Ovary (tissue), 9 donors: ENCODE results near the gene NR4A2. TPM values are rescaled to one million over a fixed set of nuclear protein-coding genes. Genes with fewer than 3 reads are reported as not detected.
A peak's percentile ranks its signal among the peaks of the same experiment; 100 is the strongest.

Experiments used
- DNase-seq, 5 donors: peaks; one replicate each; pipeline ENCODE4 v3.0.0-alpha.2; 2019 to 2020
- H3K27ac ChIP-seq, 2 donors: fragments of 200-600 bp; one replicate each; pipeline versions ENCODE4 v1.5.1 to v1.8.0; 2019 to 2022
- H3K27me3 ChIP-seq: fragments of 200-600 bp; one replicate; pipeline ENCODE4 v1.8.0; 2022
- H3K36me3 ChIP-seq: fragments of 200-600 bp; sonication (generic); one replicate; pipeline ENCODE4 v1.5.1; 2019
- H3K4me1 ChIP-seq: one replicate; pipeline ENCODE4 v1.8.1; 2013; ENCODE audit warnings: mild to moderate bottlenecking, moderate library complexity; ENCODE audit not compliant: insufficient read depth
- H3K4me3 ChIP-seq: fragments of 200-600 bp; sonication (generic); one replicate; pipeline ENCODE4 v1.5.1; 2017
- H3K9me3 ChIP-seq, 2 donors: fragments of 200-600 bp in 1 of 2; sonication (generic) in 1 of 2; one replicate each; pipeline versions ENCODE4 v1.5.1 to v1.8.1; 2013 to 2019; ENCODE audit warnings: mild to moderate bottlenecking in 1 of 2, moderate library complexity in 1 of 2
- EP300 ChIP-seq: sonication (generic); formaldehyde crosslinking; IDR thresholded peaks from one replicate; pipeline ENCODE4 v1.6.1; 2017; ENCODE audit warnings: antibody characterized with exemption
- POLR2A ChIP-seq: fragments of 450-650 bp; IDR thresholded peaks from one replicate; pipeline ENCODE4 v1.6.1; 2017; ENCODE audit warnings: antibody characterized with exemption, mild to moderate bottlenecking, moderate library complexity
- WGBS, 3 donors: extraction: QIAGEN DNeasy Blood & Tissue Kit in 1 of 3; methylation state at CpG; one replicate each; pipeline versions ENCODE4 v1.1.5 to v1.1.7; 2013 to 2017; 5-methylcytosine and 5-hydroxymethylcytosine counted together
- intact Hi-C, 4 donors: fragments of 100-400 bp; cut with DNase I; formaldehyde crosslinking; loops; one replicate each; pipeline versions ENCODE4 v1.11.0 to v1.15.1; 2022 to 2023
- polyA plus RNA-seq, 2 donors: library from polyadenylated mRNA; stranded (reverse); fragments of 200-250 nt in 1 of 2; fragments of 350-450 nt in 1 of 2; fragmentation: Illumina TruSeq in 1 of 2; extraction: RNeasy Lipid Tissue Mini Kit (QIAGEN cat#74804) in 1 of 2; gene quantifications; one replicate each; pipeline ENCODE4 v1.2.3, GENCODE V29; 2013 to 2014
- total RNA-seq, 7 donors: library from RNA; depleted of rRNA in 2 of 7; stranded (reverse); fragments of >200 nt in 2 of 7; fragmentation: NEBNext Ultra II Directional in 3 of 7; extraction: Animal tissue kit (Norgen Biotek cat#: 25700) in 3 of 7; gene quantifications; one replicate each; pipeline versions ENCODE4 v1.1.0 to v1.2.4, GENCODE V29; 2016 to 2023
- TF ChIP-seq, protein P1 (sequence below), 3 donors: fragments of 450-650 bp in 2 of 3; fragments of 200-600 bp in 1 of 3; IDR thresholded peaks; one replicate each; pipeline versions ENCODE4 v1.5.1 to v1.8.0; 2016 to 2022; ENCODE audit warnings: antibody characterized with exemption in 3 of 3, mild to moderate bottlenecking in 1 of 3
- donor health status: DM: no; HTN: no; CAD: no; lungs with moderate emphysema.
- donor health status: DM: no; HTN: no; CAD: no.
- donor health status: Bipolar disorder and iron deficiency.
- donor health status: DM: yes; HTN: yes; CAD: no.
- donor health status: DM: no; HTN: no; CAD: no.
- donor health status: DM: yes; HTN: yes; CAD: no.

The NR4A2 gene
- total and polyA plus RNA-seq, 9 donors: 4.4 to 259 (median 45.6) TPM

DNA sequence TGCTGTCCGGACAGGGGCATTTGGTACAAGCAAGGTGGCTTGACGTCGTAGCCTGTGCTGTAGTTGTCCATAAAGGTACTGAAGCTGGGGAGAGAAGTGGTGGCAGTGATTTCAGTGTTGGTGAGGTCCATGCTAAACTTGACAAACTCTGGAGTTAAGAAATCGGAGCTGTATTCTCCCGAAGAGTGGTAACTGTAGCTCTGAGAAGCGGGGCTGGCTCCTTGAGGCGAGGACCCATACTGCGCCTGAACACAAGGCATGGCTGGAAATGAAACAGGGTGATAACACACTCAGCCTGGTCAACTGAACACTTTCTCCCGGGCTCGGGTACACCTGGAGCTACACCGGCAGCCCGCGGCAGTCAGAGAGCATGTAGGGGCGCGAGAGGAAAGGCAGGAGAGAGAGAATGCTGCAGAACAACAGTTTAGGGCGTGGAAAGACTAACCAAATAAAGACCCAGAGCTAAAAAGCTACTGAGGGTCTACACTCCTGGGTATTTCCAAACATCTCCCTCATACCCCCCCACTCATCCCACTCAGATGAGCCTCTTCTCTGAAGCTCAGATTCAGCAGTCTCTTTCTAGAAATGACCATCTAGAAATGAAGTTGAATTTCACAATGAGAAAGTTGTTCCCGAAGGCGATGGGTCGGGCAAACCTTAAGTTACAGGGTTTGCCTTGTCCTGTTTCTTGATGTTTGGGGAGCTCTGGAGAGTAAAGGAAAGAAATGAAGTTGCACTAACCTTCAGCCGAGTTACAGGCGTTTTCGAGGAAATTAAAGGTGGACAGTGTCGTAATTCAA, 2.4 kb downstream of the NR4A2 start:
- DNase-seq: no peak
- no peaks in the 10 kb centered on the region for H3K27me3 ChIP-seq
- intact Hi-C loops: loop anchor here in 3 of 4 donors (5.0 to 10.0 kb wide), 2 partner anchors 105 to 107 kb away; partner anchors contain the start of gene GPD2 (in 3 of the 3)
- WGBS, 3 donors: 80 to 86% (median 84%) methylated on average over 23 of the region's 23 CpGs
- TF ChIP-seq POLR2A (no peak), EP300 (no peak)
- TF ChIP-seq, protein P1, sequence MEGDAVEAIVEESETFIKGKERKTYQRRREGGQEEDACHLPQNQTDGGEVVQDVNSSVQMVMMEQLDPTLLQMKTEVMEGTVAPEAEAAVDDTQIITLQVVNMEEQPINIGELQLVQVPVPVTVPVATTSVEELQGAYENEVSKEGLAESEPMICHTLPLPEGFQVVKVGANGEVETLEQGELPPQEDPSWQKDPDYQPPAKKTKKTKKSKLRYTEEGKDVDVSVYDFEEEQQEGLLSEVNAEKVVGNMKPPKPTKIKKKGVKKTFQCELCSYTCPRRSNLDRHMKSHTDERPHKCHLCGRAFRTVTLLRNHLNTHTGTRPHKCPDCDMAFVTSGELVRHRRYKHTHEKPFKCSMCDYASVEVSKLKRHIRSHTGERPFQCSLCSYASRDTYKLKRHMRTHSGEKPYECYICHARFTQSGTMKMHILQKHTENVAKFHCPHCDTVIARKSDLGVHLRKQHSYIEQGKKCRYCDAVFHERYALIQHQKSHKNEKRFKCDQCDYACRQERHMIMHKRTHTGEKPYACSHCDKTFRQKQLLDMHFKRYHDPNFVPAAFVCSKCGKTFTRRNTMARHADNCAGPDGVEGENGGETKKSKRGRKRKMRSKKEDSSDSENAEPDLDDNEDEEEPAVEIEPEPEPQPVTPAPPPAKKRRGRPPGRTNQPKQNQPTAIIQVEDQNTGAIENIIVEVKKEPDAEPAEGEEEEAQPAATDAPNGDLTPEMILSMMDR (IDR thresholded peaks at IDR 0.05): no peak
- H3K9me3 ChIP-seq: no peaks in the 10 kb centered on the region
- no peak overlapping the region for H3K27ac ChIP-seq
- no peak overlapping the region for H3K4me3 ChIP-seq
- H3K36me3 ChIP-seq: no peaks in the 10 kb centered on the region
- peaks cover 7% of the 10 kb centered on the region for H3K4me1 ChIP-seq

DNA sequence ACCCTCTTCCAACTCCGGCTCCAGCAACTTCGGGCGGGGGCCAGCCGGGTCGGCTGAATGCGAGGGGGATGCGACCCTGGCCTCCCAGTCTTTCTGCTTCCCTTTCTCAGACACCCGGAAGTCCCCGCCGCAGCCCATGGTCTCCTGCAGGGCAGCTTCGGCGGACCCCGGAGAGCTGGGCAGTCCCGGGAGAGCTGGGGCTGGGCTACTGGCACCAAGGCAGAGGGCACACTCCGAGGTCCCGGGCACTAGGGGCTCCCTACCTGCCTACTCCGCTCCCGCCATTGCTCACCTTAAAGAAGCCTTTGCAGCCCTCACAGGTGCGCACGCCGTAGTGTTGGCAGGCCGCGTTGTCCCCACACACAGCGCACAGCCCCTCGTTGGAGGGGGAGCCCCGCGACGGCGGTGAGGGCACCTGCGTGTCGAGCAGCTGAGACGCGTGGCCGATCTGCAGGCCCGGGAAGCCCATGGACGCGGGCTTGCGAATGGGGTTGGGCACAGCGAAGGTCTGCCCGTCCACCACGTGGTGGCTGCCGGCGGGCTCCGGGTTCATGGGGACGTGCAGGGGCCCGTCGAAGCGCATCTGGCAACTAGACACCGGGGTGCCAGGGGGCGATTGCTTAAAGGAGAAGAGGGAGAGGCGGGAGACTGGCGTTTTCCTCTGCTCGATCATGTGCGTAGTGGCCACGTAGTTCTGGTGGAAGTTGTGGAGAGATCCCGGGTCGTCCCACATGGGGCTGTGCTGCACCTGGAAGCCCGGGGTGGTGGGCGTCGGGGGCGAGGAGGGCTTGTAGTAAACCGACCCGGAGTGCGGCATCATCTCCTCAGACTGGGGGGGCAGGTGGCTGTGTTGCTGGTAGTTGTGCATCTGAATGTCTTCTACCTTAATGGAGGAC, 3.2 kb downstream of the NR4A2 start:
- H3K9me3 ChIP-seq: no peaks in the 10 kb centered on the region
- WGBS, 3 donors: 50 to 59% (median 55%) methylated on average over 57 to 64 of the region's 64 CpGs
- TF ChIP-seq, protein P1 (IDR thresholded peaks at IDR 0.05): no peak
- no peak for TF ChIP-seq EP300
- TF ChIP-seq POLR2A: no peak
- peaks cover 7% of the 10 kb centered on the region for H3K4me1 ChIP-seq
- H3K27ac ChIP-seq: no peak overlapping the region
- DNase-seq: peak in 2 of 5 donors; percentile 27 to 38
- intact Hi-C loops: no loop called here
- H3K27me3 ChIP-seq: no peaks in the 10 kb centered on the region
- H3K4me3 ChIP-seq: no peak overlapping the region
- no peaks in the 10 kb centered on the region for H3K36me3 ChIP-seq

DNA sequence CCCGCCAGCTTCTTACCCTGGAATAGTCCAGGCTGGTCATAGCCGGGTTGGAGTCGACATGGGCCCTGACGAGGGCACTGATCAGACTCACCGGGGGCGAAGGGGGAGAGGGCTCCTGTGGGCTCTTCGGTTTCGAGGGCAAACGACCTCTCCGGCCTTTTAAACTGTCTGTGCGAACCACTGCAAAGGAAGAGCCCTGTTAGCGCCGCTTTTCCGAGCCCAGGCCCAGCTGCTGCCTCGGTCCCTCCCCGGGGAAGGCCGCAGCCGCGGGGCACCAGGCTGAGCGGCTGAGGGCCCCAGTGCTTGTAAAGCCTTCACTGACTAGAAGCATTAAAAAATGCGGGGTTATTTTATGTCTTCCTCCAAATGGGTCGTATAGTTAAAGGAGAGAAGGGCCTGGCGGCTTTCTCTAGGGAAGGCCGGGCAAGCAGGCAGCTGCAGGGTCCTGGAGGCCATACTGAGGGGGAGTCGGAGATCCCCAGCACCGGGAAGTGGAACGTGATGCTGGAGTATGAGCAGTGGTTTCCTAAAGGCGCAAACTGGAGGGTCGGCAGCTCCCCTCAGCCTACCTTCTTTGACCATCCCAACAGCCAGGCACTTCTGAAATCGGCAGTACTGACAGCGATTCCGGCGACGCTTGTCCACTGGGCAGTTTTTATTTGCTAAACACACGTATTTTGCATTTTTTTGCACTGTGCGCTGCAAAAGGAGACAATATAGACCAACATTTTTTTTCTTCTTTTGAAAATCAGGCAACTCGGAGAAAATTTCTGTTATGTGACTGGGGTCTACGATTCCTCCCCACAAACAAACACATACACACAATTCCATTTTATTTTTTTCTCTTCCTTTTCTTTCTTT, 4.5 kb downstream of the NR4A2 start:
- Histone ChIP-seq H3K36me3 (no peaks in the 10 kb centered on the region), H3K4me1 (peaks cover 7% of the 10 kb centered on the region), H3K9me3 (no peaks in the 10 kb centered on the region), H3K4me3 (no peak overlapping the region), H3K27me3 (no peaks in the 10 kb centered on the region), H3K27ac (no peak overlapping the region)
- TF ChIP-seq POLR2A: no peak
- no peak for TF ChIP-seq EP300
- TF ChIP-seq, protein P1 (IDR thresholded peaks at IDR 0.05): no peak
- 90 to 91% (median 90%) methylated on average over 38 of the region's 38 CpGs for WGBS, 3 donors
- intact Hi-C loops: no loop called here
- peak in 1 of 5 donors; percentile 38 for DNase-seq
